ENCODE results near the gene MST1. TPM values are rescaled to one million over a fixed set of nuclear protein-coding genes. Genes with fewer than 3 reads are reported as not detected.

MST1 gene
- total RNA-seq, 1 donor from 2014 or later, result 45.2 TPM

GRCh38 chr3:49717211-49717958 is 28.1 kb upstream of the MST1 start:
- no peak overlapping the region for H3K4me3 Mint-ChIP-seq (ENCODE audit: low read depth)
- H3K36me3 Mint-ChIP-seq (ENCODE audit: insufficient read depth), result no peaks in the 10 kb centered on the region
- peaks cover 11% of the 10 kb centered on the region for H3K4me1 Mint-ChIP-seq (ENCODE audit: low read depth)
- no peak for TF ChIP-seq CTCF (IDR thresholded peaks at IDR 0.05; ENCODE audit: unreplicated experiment)
- H3K27ac Mint-ChIP-seq, result no peak overlapping the region
- no peak for DNase-seq (ENCODE audit: low spot score, unreplicated experiment)
- H3K27me3 Mint-ChIP-seq, result no peaks in the 10 kb centered on the region
- H3K9me3 Mint-ChIP-seq (ENCODE audit: low read depth), result no peaks in the 10 kb centered on the region

- Mint-ChIP-seq H3K27ac (no peak overlapping the region), H3K4me3 (ENCODE audit: low read depth) (no peak overlapping the region), H3K4me1 (ENCODE audit: low read depth) (peaks cover 11% of the 10 kb centered on the region), H3K9me3 (ENCODE audit: low read depth) (no peaks in the 10 kb centered on the region), H3K27me3 (no peaks in the 10 kb centered on the region), H3K36me3 (ENCODE audit: insufficient read depth) (no peaks in the 10 kb centered on the region)
- no peak for TF ChIP-seq CTCF (IDR thresholded peaks at IDR 0.05; ENCODE audit: unreplicated experiment)
- no peak for DNase-seq (ENCODE audit: low spot score, unreplicated experiment)
Measured at GRCh38 chr3:49716691-49717210, 27.5 kb upstream of the MST1 start.

- no peak for DNase-seq (ENCODE audit: low spot score, unreplicated experiment)
- Mint-ChIP-seq H3K36me3 (ENCODE audit: insufficient read depth) (no peaks in the 10 kb centered on the region), H3K27me3 (no peaks in the 10 kb centered on the region), H3K27ac (no peak overlapping the region), H3K9me3 (ENCODE audit: low read depth) (no peaks in the 10 kb centered on the region), H3K4me1 (ENCODE audit: low read depth) (peaks cover 11% of the 10 kb centered on the region), H3K4me3 (ENCODE audit: low read depth) (no peak overlapping the region)
- no peak for TF ChIP-seq CTCF (IDR thresholded peaks at IDR 0.05; ENCODE audit: unreplicated experiment)
Measured at GRCh38 chr3:49716169-49716568, 26.9 kb upstream of the MST1 start.

- Mint-ChIP-seq H3K36me3 (ENCODE audit: insufficient read depth) (no peaks in the 10 kb centered on the region), H3K27me3 (no peaks in the 10 kb centered on the region), H3K27ac (no peak overlapping the region), H3K4me1 (ENCODE audit: low read depth) (peaks cover 11% of the 10 kb centered on the region), H3K4me3 (ENCODE audit: low read depth) (no peak overlapping the region), H3K9me3 (ENCODE audit: low read depth) (no peaks in the 10 kb centered on the region)
- TF ChIP-seq CTCF (IDR thresholded peaks at IDR 0.05; ENCODE audit: unreplicated experiment), result no peak
- DNase-seq (ENCODE audit: low spot score, unreplicated experiment), result peak; percentile 8
Measured at GRCh38 chr3:49715611-49716121, 26.4 kb upstream of the MST1 start.

- Mint-ChIP-seq H3K27ac (no peak overlapping the region), H3K9me3 (ENCODE audit: low read depth) (no peaks in the 10 kb centered on the region), H3K36me3 (ENCODE audit: insufficient read depth) (no peaks in the 10 kb centered on the region), H3K27me3 (no peaks in the 10 kb centered on the region), H3K4me1 (ENCODE audit: low read depth) (peaks cover 11% of the 10 kb centered on the region), H3K4me3 (ENCODE audit: low read depth) (no peak overlapping the region)
- no peak for TF ChIP-seq CTCF (IDR thresholded peaks at IDR 0.05; ENCODE audit: unreplicated experiment)
- DNase-seq (ENCODE audit: low spot score, unreplicated experiment), result no peak
Measured at GRCh38 chr3:49714728-49715550, 25.7 kb upstream of the MST1 start.

Data from progenitor cell of endocrine pancreas (in vitro differentiated cells).